ENCODE data around the gene RAB11FIP4. TPM values are rescaled to one million over a fixed set of nuclear protein-coding genes. Genes with fewer than 3 reads are reported as not detected.

RAB11FIP4 gene
- total RNA-seq, 1 donor from 2014 or later, result 32.4 TPM

- Mint-ChIP-seq H3K27ac (no peak overlapping the region), H3K36me3 (no peaks in the 10 kb centered on the region), H3K4me1 (ENCODE audit: unreplicated experiment) (peaks cover 25% of the 10 kb centered on the region), H3K9me3 (no peaks in the 10 kb centered on the region), H3K27me3 (no peaks in the 10 kb centered on the region), H3K4me3 (no peak overlapping the region)
- DNase-seq (ENCODE audit: extremely low spot score, unreplicated experiment), result no peak
- TF ChIP-seq, protein P1, sequence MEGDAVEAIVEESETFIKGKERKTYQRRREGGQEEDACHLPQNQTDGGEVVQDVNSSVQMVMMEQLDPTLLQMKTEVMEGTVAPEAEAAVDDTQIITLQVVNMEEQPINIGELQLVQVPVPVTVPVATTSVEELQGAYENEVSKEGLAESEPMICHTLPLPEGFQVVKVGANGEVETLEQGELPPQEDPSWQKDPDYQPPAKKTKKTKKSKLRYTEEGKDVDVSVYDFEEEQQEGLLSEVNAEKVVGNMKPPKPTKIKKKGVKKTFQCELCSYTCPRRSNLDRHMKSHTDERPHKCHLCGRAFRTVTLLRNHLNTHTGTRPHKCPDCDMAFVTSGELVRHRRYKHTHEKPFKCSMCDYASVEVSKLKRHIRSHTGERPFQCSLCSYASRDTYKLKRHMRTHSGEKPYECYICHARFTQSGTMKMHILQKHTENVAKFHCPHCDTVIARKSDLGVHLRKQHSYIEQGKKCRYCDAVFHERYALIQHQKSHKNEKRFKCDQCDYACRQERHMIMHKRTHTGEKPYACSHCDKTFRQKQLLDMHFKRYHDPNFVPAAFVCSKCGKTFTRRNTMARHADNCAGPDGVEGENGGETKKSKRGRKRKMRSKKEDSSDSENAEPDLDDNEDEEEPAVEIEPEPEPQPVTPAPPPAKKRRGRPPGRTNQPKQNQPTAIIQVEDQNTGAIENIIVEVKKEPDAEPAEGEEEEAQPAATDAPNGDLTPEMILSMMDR (conservative IDR thresholded peaks at IDR 0.05), result no peak
These were observed 178.8 kb downstream of the RAB11FIP4 start for GRCh38 chr17:31570231-31570630.

DNA sequence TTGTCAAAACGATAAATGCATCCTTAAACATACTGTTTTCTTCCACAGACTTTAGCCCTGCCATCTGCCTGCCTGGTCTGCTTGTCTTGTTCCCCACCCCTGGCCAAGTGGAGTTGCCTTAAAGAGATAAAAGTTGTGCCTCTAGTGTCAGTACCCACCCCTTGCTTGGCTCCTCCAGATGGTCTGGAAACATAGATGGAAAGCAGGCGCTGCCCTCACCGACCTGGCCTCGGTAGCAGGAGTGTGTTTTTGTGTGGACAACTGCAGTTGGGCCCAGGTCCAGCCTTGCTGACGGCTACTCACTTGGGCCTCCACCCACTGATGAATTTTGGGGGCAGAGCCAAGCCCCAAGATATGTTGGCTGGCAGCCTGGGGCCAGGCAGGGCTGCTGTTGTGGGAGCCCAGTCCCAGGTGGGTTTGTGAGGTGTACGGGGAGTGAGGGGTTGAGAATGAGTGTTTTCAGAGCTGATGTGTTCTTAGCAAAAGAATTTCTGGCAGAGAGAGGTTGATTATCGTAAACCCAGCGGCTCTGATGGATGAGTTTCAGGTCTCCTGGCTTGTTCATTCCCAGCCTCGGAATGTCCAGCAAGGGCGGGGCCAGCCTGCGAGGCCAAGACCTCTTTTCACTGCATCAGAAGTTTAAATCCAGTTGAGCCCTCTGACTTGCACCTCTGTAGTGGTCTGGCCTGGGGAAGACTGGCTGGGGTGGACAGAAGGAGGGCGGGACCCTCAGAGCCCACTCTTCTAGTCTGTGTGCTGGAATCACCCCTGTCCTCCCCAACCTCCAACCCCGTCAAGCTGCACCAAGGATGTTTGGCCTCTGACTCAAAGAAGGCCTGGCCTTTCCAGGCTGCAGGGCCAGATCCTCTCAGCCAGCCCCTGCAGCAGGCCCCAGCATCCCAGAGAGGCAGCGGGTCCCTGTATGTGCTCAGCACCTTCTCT, 179.7 kb downstream of the RAB11FIP4 start:
- TF ChIP-seq, protein P1 (conservative IDR thresholded peaks at IDR 0.05), result no peak
- no peak overlapping the region for H3K4me3 Mint-ChIP-seq
- H3K36me3 Mint-ChIP-seq, result no peaks in the 10 kb centered on the region
- DNase-seq (ENCODE audit: extremely low spot score, unreplicated experiment), result no peak
- no peaks in the 10 kb centered on the region for H3K9me3 Mint-ChIP-seq
- H3K27me3 Mint-ChIP-seq, result no peaks in the 10 kb centered on the region
- peaks cover 20% of the 10 kb centered on the region for H3K4me1 Mint-ChIP-seq (ENCODE audit: unreplicated experiment)
- peak overlapping the region; percentile 39 for H3K27ac Mint-ChIP-seq

DNA sequence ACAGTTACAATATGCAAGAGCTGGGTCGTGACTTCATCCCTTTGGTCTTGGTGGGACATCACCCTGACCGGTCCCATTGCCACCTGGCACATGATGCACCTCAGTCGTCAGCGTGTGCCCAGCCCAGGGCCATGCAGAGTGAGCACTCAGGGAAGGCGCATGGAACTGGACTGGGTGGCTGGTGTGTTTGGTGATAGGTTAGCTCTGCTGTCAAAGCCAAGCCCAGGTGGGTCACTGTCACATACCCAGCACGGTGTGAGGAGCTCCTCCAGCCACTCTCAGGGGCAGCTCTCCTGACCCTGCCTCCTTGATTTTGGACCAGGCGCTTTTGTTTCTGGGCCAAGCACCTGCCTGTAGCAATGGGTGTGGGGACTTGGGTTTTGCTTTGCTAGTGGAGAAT, 180.9 kb downstream of the RAB11FIP4 start:
- Mint-ChIP-seq H3K9me3 (no peaks in the 10 kb centered on the region), H3K27ac (no peak overlapping the region), H3K36me3 (no peaks in the 10 kb centered on the region), H3K27me3 (no peaks in the 10 kb centered on the region), H3K4me1 (ENCODE audit: unreplicated experiment) (peaks cover 17% of the 10 kb centered on the region), H3K4me3 (no peak overlapping the region)
- TF ChIP-seq, protein P1 (conservative IDR thresholded peaks at IDR 0.05), result no peak
- no peak for DNase-seq (ENCODE audit: extremely low spot score, unreplicated experiment)

DNA sequence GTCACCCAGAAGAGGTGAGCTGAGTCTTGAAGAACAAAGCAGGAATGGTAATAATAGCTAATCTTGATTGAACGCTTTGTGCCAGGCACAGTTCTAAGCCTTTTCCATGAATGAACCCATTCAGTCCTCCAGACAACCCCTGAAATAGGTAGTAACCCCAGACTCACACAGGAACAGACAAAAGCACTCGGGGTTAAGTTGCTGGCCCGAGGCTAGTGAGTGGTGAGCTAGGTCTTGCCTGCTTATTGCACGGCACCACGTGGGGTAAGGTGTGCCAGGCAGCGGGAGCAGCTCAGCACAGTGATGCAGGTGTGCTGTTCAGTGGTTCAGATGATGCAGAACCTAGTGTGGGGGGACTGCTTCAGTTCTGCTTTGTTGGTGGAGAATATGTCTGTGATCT, 181.6 kb downstream of the RAB11FIP4 start:
- Mint-ChIP-seq H3K9me3 (no peaks in the 10 kb centered on the region), H3K4me3 (no peak overlapping the region), H3K27ac (peak overlapping the region; percentile 27), H3K4me1 (ENCODE audit: unreplicated experiment) (peaks cover 13% of the 10 kb centered on the region), H3K36me3 (no peaks in the 10 kb centered on the region), H3K27me3 (no peaks in the 10 kb centered on the region)
- TF ChIP-seq, protein P1 (conservative IDR thresholded peaks at IDR 0.05), result no peak
- DNase-seq (ENCODE audit: extremely low spot score, unreplicated experiment), result no peak

DNA sequence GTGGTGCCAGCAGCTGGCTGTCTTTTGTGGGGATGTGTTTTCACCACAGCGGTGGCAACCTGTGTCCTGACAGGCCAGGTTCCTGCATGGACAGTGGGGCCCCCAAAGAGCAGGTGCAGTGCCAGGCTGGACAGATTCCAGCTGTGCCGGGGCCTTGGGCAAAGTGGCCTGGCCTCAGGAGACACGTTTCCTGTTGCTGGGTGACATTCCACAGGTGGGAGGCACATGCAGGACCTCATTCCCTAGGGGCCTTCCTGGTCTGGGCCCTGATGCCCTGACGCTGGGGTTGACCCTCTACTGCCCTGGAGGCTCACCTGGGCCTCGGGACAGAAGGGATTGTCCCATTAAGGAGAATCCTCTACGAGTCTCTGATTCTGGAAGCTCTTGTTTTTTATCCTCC, 182.4 kb downstream of the RAB11FIP4 start:
- Mint-ChIP-seq H3K27me3 (no peaks in the 10 kb centered on the region), H3K9me3 (no peaks in the 10 kb centered on the region), H3K4me1 (ENCODE audit: unreplicated experiment) (peaks cover 13% of the 10 kb centered on the region), H3K36me3 (no peaks in the 10 kb centered on the region), H3K4me3 (no peak overlapping the region), H3K27ac (no peak overlapping the region)
- DNase-seq (ENCODE audit: extremely low spot score, unreplicated experiment), result no peak
- TF ChIP-seq, protein P1 (conservative IDR thresholded peaks at IDR 0.05), result no peak
